ENCODE results near the gene ANTXRL.
"Not testable (repeated sequence)": the region's sequence is repeated elsewhere in the genome, so short reads cannot be mapped to it uniquely, and the experiment has no call there.

GRCh38 chr10:46249617-46250344 is 37.0 kb upstream of the ANTXRL start:
- not testable (repeated sequence) for TF ChIP-seq CTCF (IDR thresholded peaks at IDR 0.05; ENCODE audit: poor library complexity); EZH2 (IDR thresholded peaks at IDR 0.05; ENCODE audit: borderline replicate concordance)
